Breast epithelium (tissue), 3 donors: Measurements from ENCODE around the gene KRT2.

ENCODE experiments used
- CTCF ChIP-seq, 3 donors: fragments of 450-650 bp; IDR thresholded peaks; one replicate each; pipeline ENCODE4 v1.5.1; 2016 to 2017; ENCODE audit warnings: antibody characterized with exemption in 3 of 3, mild to moderate bottlenecking in 3 of 3, moderate library complexity in 3 of 3
- POLR2A ChIP-seq: fragments of 450-650 bp; IDR thresholded peaks from one replicate; pipeline ENCODE4 v1.6.1; 2016; ENCODE audit warnings: antibody characterized with exemption, mild to moderate bottlenecking, moderate library complexity

GRCh38 chr12:52659951-52660350 lies 7.9 kb upstream of the KRT2 start:
- TF ChIP-seq CTCF (IDR thresholded peaks at IDR 0.05) (no peak), POLR2A (no peak)
